Endothelial cell of umbilical vein (primary cell): ENCODE results near the gene TTC34.

Source experiments
- CTCF ChIP-seq, 2 donors: IDR thresholded peaks; 1 replicate in 1 of 2; 2 replicates in 1 of 2; pipeline ENCODE4 v1.5.1; 2011; ENCODE audit warnings: low read length in 2 of 2, mild to moderate bottlenecking in 2 of 2, moderate library complexity in 2 of 2, control low read depth in 1 of 2, inconsistent platforms in 1 of 2, low read depth in 1 of 2; ENCODE audit not compliant: insufficient read depth in 1 of 2; ENCODE audit errors: extremely low read depth in 1 of 2
- EZH2 ChIP-seq: IDR thresholded peaks from 2 replicates; pipeline ENCODE4 v1.6.1; 2012; ENCODE audit warnings: borderline replicate concordance, low read depth, mild to moderate bottlenecking, moderate library complexity, low read length, inconsistent platforms; ENCODE audit not compliant: severe bottlenecking
- FOS ChIP-seq: IDR thresholded peaks from 2 replicates; pipeline ENCODE4 v1.6.1; 2011; ENCODE audit warnings: mild to moderate bottlenecking, low read length, moderate library complexity, borderline replicate concordance; ENCODE audit not compliant: insufficient read depth
- MAX ChIP-seq: IDR thresholded peaks from 2 replicates; pipeline ENCODE4 v1.6.1; 2011; ENCODE audit not compliant: insufficient read depth, insufficient read length
- POLR2AphosphoS5 ChIP-seq: IDR thresholded peaks from 2 replicates; pipeline ENCODE4 v1.6.1; 2012; ENCODE audit warnings: low read depth, mild to moderate bottlenecking, control low read depth, low read length, moderate library complexity; ENCODE audit not compliant: insufficient read depth

DNA sequence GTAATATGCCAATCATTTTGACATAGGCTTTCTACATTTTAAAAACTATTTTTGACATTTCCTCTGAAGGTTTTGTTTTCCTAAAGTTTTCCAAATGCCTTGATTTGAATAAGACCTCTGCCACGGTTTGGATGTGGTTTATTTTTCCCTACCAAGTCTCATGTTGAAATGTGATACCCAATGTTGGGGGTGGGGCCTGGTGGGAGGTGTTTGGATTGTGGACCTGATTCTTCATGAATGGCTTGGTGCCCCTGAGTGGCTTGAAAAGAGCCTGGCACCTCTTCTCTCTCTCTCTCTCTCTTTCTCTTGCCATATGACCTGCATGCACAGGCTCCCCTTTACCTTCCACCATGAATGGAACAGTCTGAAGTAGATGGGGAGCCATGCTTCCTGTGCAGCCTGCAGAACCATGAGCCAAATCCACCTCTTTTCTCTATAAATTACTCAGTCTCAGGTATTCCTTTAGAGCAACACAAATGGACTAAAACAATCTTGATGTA is 183.5 kb downstream of the TTC34 start:
- TF ChIP-seq CTCF (IDR thresholded peaks at IDR 0.05; ENCODE audit: extremely low read depth in 1 of 2, insufficient read depth in 1 of 2, low read depth in 1 of 2, low read length in 2 of 2) (no peak), FOS (no peak), EZH2 (no peak), MAX (no peak), POLR2AphosphoS5 (no peak)
